GM13977 (cell line): ENCODE data around the gene MIER2.
"Not testable (repeated sequence)": the region's sequence is repeated elsewhere in the genome, so short reads cannot be mapped to it uniquely, and the experiment has no call there.

Source experiments
- DNase-seq: peaks from one replicate; pipeline ENCODE4 v3.0.0; 2012; ENCODE audit warnings: low spot score
- CTCF ChIP-seq: IDR thresholded peaks from 2 replicates; pipeline ENCODE4 v1.5.1; 2012; ENCODE audit warnings: mild to moderate bottlenecking, control low read depth; ENCODE audit not compliant: insufficient read depth; ENCODE audit errors: extremely low read depth, missing control alignments
- in situ Hi-C: fragments of 300-500 bp; cut with MboI; formaldehyde crosslinking; loops from one replicate; pipeline ENCODE4 v1.12.0; 2022; ENCODE audit warnings: low sequenced_read_pairs, low pct_unique_long_range_greater_than_20kb, mixed read lengths, inconsistent platforms; ENCODE audit not compliant: unreplicated experiment

MIER2 gene

GRCh38 chr19:269241-269640, 75.4 kb downstream of the MIER2 start:
- in situ Hi-C loops, result no loop called here

GRCh38 chr19:262125-262524, 82.5 kb downstream of the MIER2 start:
- DNase-seq, result peak; percentile 31
- TF ChIP-seq CTCF, result no peak
- in situ Hi-C loops, result no loop called here

More at GRCh38 chr19:269241-269640, 75.4 kb downstream of the MIER2 start:
- TF ChIP-seq CTCF, result no peak
- DNase-seq, result peak; percentile 0

- DNase-seq, result not testable (repeated sequence)
Measured at GRCh38 chr19:256804-257203, 87.8 kb downstream of the MIER2 start.

More at GRCh38 chr19:256804-257203, 87.8 kb downstream of the MIER2 start:
- in situ Hi-C loops, result not testable (repeated sequence)
